Endothelial cell of umbilical vein (primary cell): ENCODE results near the gene GCGR. TPM values are rescaled to one million over a fixed set of nuclear protein-coding genes. Genes with fewer than 3 reads are reported as not detected.

Source experiments
- BruUV-seq: library from RNA; stranded (reverse); fragments of 400-500 nt; replicated peaks from 2 replicates; lab custom pipeline; 2021; lab: Mats Ljungman, UMichigan
- CTCF ChIA-PET: fragments of 300-600, 350-600 bp; sonication (Branson Sonifier 250); formaldehyde crosslinking; loops from one replicate; lab custom pipeline; 2021; ENCODE audit warnings: antibody characterized with exemption, inconsistent platforms; lab: Charles Lee
- POLR2A ChIA-PET: fragments of 300-600, 350-600 bp; sonication (Branson Sonifier 250); formaldehyde crosslinking; loops from one replicate; lab custom pipeline; 2021; ENCODE audit warnings: antibody characterized with exemption, inconsistent platforms; lab: Charles Lee
- DNase-seq: peaks from one replicate; pipeline ENCODE4 v3.0.0-alpha.2; 2011; ENCODE audit warnings: low read depth, low spot score
- FAIRE-seq: peaks from 2 replicates; lab custom pipeline; 2011; peaks lifted over from hg19 to GRCh38; lab: Jason Lieb, UNC
- H2AFZ ChIP-seq: 2 replicates; pipeline ENCODE4 v1.6.0; 2012; ENCODE audit warnings: low read depth, low read length, control low read depth, inconsistent platforms
- H3K27ac ChIP-seq: 2 replicates; pipeline ENCODE4 v1.5.1; 2011; ENCODE audit warnings: low read depth, mild to moderate bottlenecking, control low read depth, low read length, moderate library complexity; ENCODE audit not compliant: insufficient read depth
- H3K27me3 ChIP-seq, 2 experiments: 2 replicates each; pipeline versions ENCODE4 v1.6.0 to v1.6.1; 2011; ENCODE audit warnings: low read length in 2 of 2, mixed read lengths in 1 of 2; ENCODE audit not compliant: control insufficient read depth in 2 of 2, insufficient read depth in 2 of 2
- H3K36me3 ChIP-seq, 2 experiments: 2 replicates in 1 of 2; 3 replicates in 1 of 2; pipeline ENCODE4 v1.5.1; 2011; ENCODE audit warnings: low read length in 2 of 2, mild to moderate bottlenecking in 1 of 2, moderate library complexity in 1 of 2; ENCODE audit not compliant: control insufficient read depth in 2 of 2, insufficient read depth in 2 of 2; ENCODE audit errors: extremely low read depth in 1 of 2
- H3K4me1 ChIP-seq: 3 replicates; pipeline ENCODE4 v1.5.1; 2011; ENCODE audit warnings: mild to moderate bottlenecking, low read length; ENCODE audit not compliant: control insufficient read depth, insufficient read depth; ENCODE audit errors: extremely low read depth
- H3K4me2 ChIP-seq: 2 replicates; pipeline ENCODE4 v1.6.1; 2011; ENCODE audit warnings: low read length, control low read depth, mixed read lengths; ENCODE audit not compliant: insufficient read depth
- H3K4me3 ChIP-seq, 3 experiments: fragments of 200-600 bp in 1 of 3; sonication (generic), shearing (Covaris generic) in 1 of 3; replicated peaks in 1 of 3; 2 replicates each; pipeline ENCODE4 v1.5.1; 2011 to 2016; ENCODE audit warnings: control low read depth in 3 of 3, low read length in 3 of 3, mild to moderate bottlenecking in 2 of 3, inconsistent platforms in 1 of 3, low read depth in 1 of 3, moderate library complexity in 1 of 3; ENCODE audit not compliant: insufficient read depth in 1 of 3
- H3K79me2 ChIP-seq: 2 replicates; pipeline ENCODE4 v1.6.0; 2012; ENCODE audit warnings: low read length, inconsistent platforms; ENCODE audit not compliant: control insufficient read depth, insufficient read depth
- H3K9ac ChIP-seq: replicated peaks from 2 replicates; pipeline ENCODE3; 2011; ENCODE audit warnings: low read length, control low read depth; ENCODE audit not compliant: insufficient read depth; ENCODE audit errors: extremely low read depth
- H3K9me1 ChIP-seq: replicated peaks from 3 replicates; pipeline ENCODE4 v1.6.0; 2011; ENCODE audit warnings: mild to moderate bottlenecking, low read length; ENCODE audit not compliant: control insufficient read depth, insufficient read depth; ENCODE audit errors: extremely low read depth
- H3K9me3 ChIP-seq: replicated peaks from 2 replicates; pipeline ENCODE4 v1.5.1; 2012; ENCODE audit warnings: low read length, inconsistent platforms; ENCODE audit not compliant: control insufficient read depth, insufficient read depth
- H4K20me1 ChIP-seq: replicated peaks from 2 replicates; pipeline ENCODE3; 2011; ENCODE audit warnings: mild to moderate bottlenecking, low read length; ENCODE audit not compliant: control insufficient read depth, insufficient read depth; ENCODE audit errors: extremely low read depth
- CTCF ChIP-seq, 2 donors: IDR thresholded peaks; 1 replicate in 1 of 2; 2 replicates in 1 of 2; pipeline ENCODE4 v1.5.1; 2011; ENCODE audit warnings: low read length in 2 of 2, mild to moderate bottlenecking in 2 of 2, moderate library complexity in 2 of 2, control low read depth in 1 of 2, inconsistent platforms in 1 of 2, low read depth in 1 of 2; ENCODE audit not compliant: insufficient read depth in 1 of 2; ENCODE audit errors: extremely low read depth in 1 of 2
- EZH2 ChIP-seq: IDR thresholded peaks from 2 replicates; pipeline ENCODE4 v1.6.1; 2012; ENCODE audit warnings: borderline replicate concordance, low read depth, mild to moderate bottlenecking, moderate library complexity, low read length, inconsistent platforms; ENCODE audit not compliant: severe bottlenecking
- FOS ChIP-seq: IDR thresholded peaks from 2 replicates; pipeline ENCODE4 v1.6.1; 2011; ENCODE audit warnings: mild to moderate bottlenecking, low read length, moderate library complexity, borderline replicate concordance; ENCODE audit not compliant: insufficient read depth
- GATA2 ChIP-seq: IDR thresholded peaks from 2 replicates; pipeline ENCODE4 v1.7.0; 2011; ENCODE audit warnings: low read depth, mild to moderate bottlenecking, moderate library complexity, mixed read lengths, low read length; ENCODE audit not compliant: insufficient read length, insufficient read depth
- JUN ChIP-seq: IDR thresholded peaks from 2 replicates; pipeline ENCODE4 v1.6.1; 2011; ENCODE audit warnings: borderline replicate concordance, low read depth; ENCODE audit not compliant: insufficient read length, insufficient read depth
- MAX ChIP-seq: IDR thresholded peaks from 2 replicates; pipeline ENCODE4 v1.6.1; 2011; ENCODE audit not compliant: insufficient read depth, insufficient read length
- MYC ChIP-seq: IDR thresholded peaks from one replicate; pipeline ENCODE4 v1.6.1; 2011; ENCODE audit warnings: mild to moderate bottlenecking, low read depth, low read length
- POLR2A ChIP-seq: IDR thresholded peaks from 2 replicates; pipeline ENCODE4 v1.6.1; 2012; ENCODE audit warnings: low read depth, mild to moderate bottlenecking, control low read depth, low read length
- POLR2AphosphoS5 ChIP-seq: IDR thresholded peaks from 2 replicates; pipeline ENCODE4 v1.6.1; 2012; ENCODE audit warnings: low read depth, mild to moderate bottlenecking, control low read depth, low read length, moderate library complexity; ENCODE audit not compliant: insufficient read depth
- dilution Hi-C: fragments of 300-500 bp; cut with MboI; formaldehyde crosslinking; loops from one replicate; pipeline ENCODE4 v1.15.0; 2019; ENCODE audit warnings: low sequenced_read_pairs; ENCODE audit not compliant: extremely low pct_ligation_motif_present
- intact Hi-C: fragments of 100-400 bp; cut with micrococcal nuclease; formaldehyde crosslinking; loops from one replicate; pipeline ENCODE4 v1.10.0; 2022
- polyA plus RNA-seq, 4 experiments: library from polyadenylated mRNA; depleted of rRNA in 3 of 4; stranded (reverse) in 3 of 4; unstranded in 1 of 4; fragments of >200 nt; gene quantifications; 2 replicates each; pipeline versions ENCODE4 v1.2.1 to v1.2.3, GENCODE V29; 2011 to 2012; ENCODE audit warnings: missing spikeins in 1 of 4
- total RNA-seq: library from RNA; stranded (reverse); gene quantifications from 2 replicates; pipeline ENCODE4 v1.2.3, GENCODE V29; 2021

The GCGR gene
- total and polyA plus RNA-seq, 2 donors (not counting 3 experiments of a cell fraction or from before 2014, with no cell fraction given): not detected

GRCh38 chr17:81863123-81863675 lies 59.2 kb downstream of the GCGR start:
- Histone ChIP-seq H3K4me1 (peaks cover 14% of the 10 kb centered on the region), H3K9me3 (no peaks in the 10 kb centered on the region), H3K36me3 (peaks cover 3 to 16% of the 10 kb centered on the region in 2 experiments), H3K9me1 (no peaks in the 10 kb centered on the region), H3K9ac (no peak overlapping the region), H3K4me3 (no peak overlapping the region), H3K27ac (no peak overlapping the region), H3K79me2 (peaks cover 25% of the 10 kb centered on the region), H2AFZ (no peak overlapping the region), H4K20me1 (no peaks in the 10 kb centered on the region), H3K4me2 (no peak overlapping the region), H3K27me3 (no peaks in the 10 kb centered on the region)
- dilution Hi-C loops (no loop called here), intact Hi-C loops (no loop called here)
- ChIA-PET POLR2A (no interaction called here), CTCF (no interaction called here)
- TF ChIP-seq MAX (no peak), CTCF (IDR thresholded peaks at IDR 0.05; ENCODE audit: extremely low read depth in 1 of 2, insufficient read depth in 1 of 2, low read depth in 1 of 2, low read length in 2 of 2) (no peak), POLR2A (no peak), MYC (no peak), POLR2AphosphoS5 (no peak), GATA2 (no peak), FOS (no peak), JUN (no peak), EZH2 (no peak)
- no peak for DNase-seq
- BruUV-seq: no TSS peak
- FAIRE-seq: peak; percentile 55

Other genes with a start within 250 kb of the GCGR start
- 150 and 160 TPM in 2 replicates for gene NPLOC4, start 167.0 kb upstream of the GCGR start, total RNA-seq
- gene NPLOC4, start 167.0 kb upstream of the GCGR start, polyA plus RNA-seq: 175 and 181 TPM in 2 replicates
- 0.44 and 0.91 TPM in 2 replicates for gene TSPAN10, start 167.0 kb upstream of the GCGR start, total RNA-seq
- gene TSPAN10, start 167.0 kb upstream of the GCGR start, polyA plus RNA-seq: 1.1 TPM in 2 replicates
- gene PDE6G, start 147.6 kb upstream of the GCGR start, total RNA-seq: 1.4 and 1.8 TPM in 2 replicates
- gene PDE6G, start 147.6 kb upstream of the GCGR start, polyA plus RNA-seq: 3.7 and 5.1 TPM in 2 replicates
- 18.5 and 20.1 TPM in 2 replicates for gene OXLD1, start 137.5 kb upstream of the GCGR start, total RNA-seq
- 35.2 and 47.6 TPM in 2 replicates for gene OXLD1, start 137.5 kb upstream of the GCGR start, polyA plus RNA-seq
- gene CCDC137, start 137.4 kb upstream of the GCGR start, total RNA-seq: 32.2 and 32.7 TPM in 2 replicates
- gene CCDC137, start 137.4 kb upstream of the GCGR start, polyA plus RNA-seq: 12.9 and 18.1 TPM in 2 replicates
- 40.5 and 41.4 TPM in 2 replicates for gene ARL16, start 120.4 kb upstream of the GCGR start, total RNA-seq
- gene ARL16, start 120.4 kb upstream of the GCGR start, polyA plus RNA-seq: 55.5 and 71.7 TPM in 2 replicates
- 150 and 166 TPM in 2 replicates for gene HGS, start 120.1 kb upstream of the GCGR start, total RNA-seq
- 191 and 229 TPM in 2 replicates for gene HGS, start 120.1 kb upstream of the GCGR start, polyA plus RNA-seq
- 89.2 and 91.9 TPM in 2 replicates for gene MRPL12, start 100.8 kb upstream of the GCGR start, total RNA-seq
- 99.9 and 126 TPM in 2 replicates for gene MRPL12, start 100.8 kb upstream of the GCGR start, polyA plus RNA-seq
- 16.7 and 17.2 TPM in 2 replicates for gene SLC25A10, start 91.9 kb upstream of the GCGR start, total RNA-seq
- gene SLC25A10, start 91.9 kb upstream of the GCGR start, polyA plus RNA-seq: 16.7 and 22.4 TPM in 2 replicates
- gene MCRIP1, start 29.1 kb downstream of the GCGR start, total RNA-seq: 121 and 129 TPM in 2 replicates
- gene MCRIP1, start 29.1 kb downstream of the GCGR start, polyA plus RNA-seq: 205 and 281 TPM in 2 replicates
- gene PPP1R27, start 30.9 kb downstream of the GCGR start, total RNA-seq: not detected in 2 replicates
- not detected in 2 replicates for gene PPP1R27, start 30.9 kb downstream of the GCGR start, polyA plus RNA-seq
- 872 and 988 TPM in 2 replicates for gene P4HB, start 56.4 kb downstream of the GCGR start, total RNA-seq
- 156 and 201 TPM in 2 replicates for gene P4HB, start 56.4 kb downstream of the GCGR start, polyA plus RNA-seq
- 617 and 645 TPM in 2 replicates for gene ARHGDIA, start 67.2 kb downstream of the GCGR start, total RNA-seq
- gene ARHGDIA, start 67.2 kb downstream of the GCGR start, polyA plus RNA-seq: 358 and 487 TPM in 2 replicates
- gene ALYREF, start 87.4 kb downstream of the GCGR start, total RNA-seq: 175 and 183 TPM in 2 replicates
- 92.0 and 101 TPM in 2 replicates for gene ALYREF, start 87.4 kb downstream of the GCGR start, polyA plus RNA-seq
- 126 and 128 TPM in 2 replicates for gene ANAPC11, start 87.6 kb downstream of the GCGR start, total RNA-seq
- 801 and 844 TPM in 2 replicates for gene ANAPC11, start 87.6 kb downstream of the GCGR start, polyA plus RNA-seq
- gene NPB, start 98.1 kb downstream of the GCGR start, total RNA-seq: 0.42 TPM in 1 of 2 replicates, not detected in the other
- 0.33 and 0.81 TPM in 2 replicates for gene NPB, start 98.1 kb downstream of the GCGR start, polyA plus RNA-seq
- 52.3 and 57.1 TPM in 2 replicates for gene PCYT2, start 107.2 kb downstream of the GCGR start, total RNA-seq
- gene PCYT2, start 107.2 kb downstream of the GCGR start, polyA plus RNA-seq: 52.0 and 54.6 TPM in 2 replicates
- gene SIRT7, start 114.0 kb downstream of the GCGR start, total RNA-seq: 24.3 and 28.8 TPM in 2 replicates
- gene SIRT7, start 114.0 kb downstream of the GCGR start, polyA plus RNA-seq: 9.5 and 11.6 TPM in 2 replicates
- gene MAFG, start 123.6 kb downstream of the GCGR start, total RNA-seq: 30.5 and 35.0 TPM in 2 replicates
- 27.6 and 28.0 TPM in 2 replicates for gene MAFG, start 123.6 kb downstream of the GCGR start, polyA plus RNA-seq
- gene PYCR1, start 133.2 kb downstream of the GCGR start, total RNA-seq: 77.7 and 85.3 TPM in 2 replicates
- 94.8 and 124 TPM in 2 replicates for gene PYCR1, start 133.2 kb downstream of the GCGR start, polyA plus RNA-seq
- not detected in 2 replicates for gene MYADML2, start 143.1 kb downstream of the GCGR start, total RNA-seq
- gene MYADML2, start 143.1 kb downstream of the GCGR start, polyA plus RNA-seq: not detected in 2 replicates
- gene NOTUM, start 157.0 kb downstream of the GCGR start, total RNA-seq: not detected in 2 replicates
- not detected in 2 replicates for gene NOTUM, start 157.0 kb downstream of the GCGR start, polyA plus RNA-seq
- 30.9 and 36.5 TPM in 2 replicates for gene ASPSCR1, start 173.5 kb downstream of the GCGR start, total RNA-seq
- 24.8 and 30.4 TPM in 2 replicates for gene ASPSCR1, start 173.5 kb downstream of the GCGR start, polyA plus RNA-seq
- 56.2 and 68.0 TPM in 2 replicates for gene CENPX, start 218.7 kb downstream of the GCGR start, total RNA-seq
- gene CENPX, start 218.7 kb downstream of the GCGR start, polyA plus RNA-seq: 67.2 and 67.6 TPM in 2 replicates
- 18.6 and 22.9 TPM in 2 replicates for gene LRRC45, start 219.2 kb downstream of the GCGR start, total RNA-seq
- 7.6 and 8.1 TPM in 2 replicates for gene LRRC45, start 219.2 kb downstream of the GCGR start, polyA plus RNA-seq
- 34.1 and 35.4 TPM in 2 replicates for gene RAC3, start 227.5 kb downstream of the GCGR start, total RNA-seq
- 56.0 and 91.1 TPM in 2 replicates for gene RAC3, start 227.5 kb downstream of the GCGR start, polyA plus RNA-seq
- 75.2 and 93.0 TPM in 2 replicates for gene DCXR, start 233.5 kb downstream of the GCGR start, total RNA-seq
- 178 and 241 TPM in 2 replicates for gene DCXR, start 233.5 kb downstream of the GCGR start, polyA plus RNA-seq
- 33.7 and 36.9 TPM in 2 replicates for gene RFNG, start 247.7 kb downstream of the GCGR start, total RNA-seq
- gene RFNG, start 247.7 kb downstream of the GCGR start, polyA plus RNA-seq: 40.0 and 59.2 TPM in 2 replicates
- 96.6 and 116 TPM in 2 replicates for gene GPS1, start 247.7 kb downstream of the GCGR start, total RNA-seq
- gene GPS1, start 247.7 kb downstream of the GCGR start, polyA plus RNA-seq: 178 and 235 TPM in 2 replicates